ENCODE results near the gene XPO6. TPM values are rescaled to one million over a fixed set of nuclear protein-coding genes. Genes with fewer than 3 reads are reported as not detected.
"Not testable (repeated sequence)": the region's sequence is repeated elsewhere in the genome, so short reads cannot be mapped to it uniquely, and the experiment has no call there.

Gene XPO6
- total RNA-seq, 1 experiment from 2014 or later, result 135 TPM

GRCh38 chr16:28237754-28238357 lies 26.1 kb upstream of the XPO6 start:
- no peak for ATAC-seq
- no TSS peak for BruUV-seq (replicated peaks)
- in situ Hi-C loops (cut with HindIII; ENCODE audit: low pct_unique_long_range_greater_than_20kb, low sequenced_read_pairs) (no loop called here), intact Hi-C loops (cut with micrococcal nuclease; ENCODE audit: unreplicated experiment) (no loop called here)
- H3K4me1 ChIP-seq (ENCODE audit: control insufficient read depth, insufficient read depth, low read length), result no peaks in the 10 kb centered on the region
- no peaks in the 10 kb centered on the region for H3K27me3 ChIP-seq (ENCODE audit: control insufficient read depth, insufficient read depth, low read length)
- 0 out of 2 replicates have a peak, but pooled peaks cover 4% of the 10 kb centered on the region for H3K9me3 ChIP-seq (ENCODE audit: control insufficient read depth, insufficient read depth, low read depth, low read length)
- no peak overlapping the region for H3K27ac ChIP-seq (ENCODE audit: low read length)
- no peaks in the 10 kb centered on the region for H3K36me3 ChIP-seq (ENCODE audit: control insufficient read depth, insufficient read depth, low read length)
- ChIA-PET CTCF (no interaction called here), POLR2A (interaction anchor here (0.7 kb wide), 1 partner anchor 125 kb away, joined by 10 read pairs; no protein-coding TSS in a partner anchor)
- TF ChIP-seq TCF7L2 (IDR thresholded peaks at IDR 0.05; ENCODE audit: low read depth, low read length) (no peak), REST (IDR thresholded peaks at IDR 0.05; ENCODE audit: insufficient read depth in 1 of 2, low read depth in 2 of 2, low read length in 1 of 2) (no peak), SIN3A (IDR thresholded peaks at IDR 0.05; ENCODE audit: borderline replicate concordance, insufficient read depth, low read depth, low read length) (no peak), POLR2AphosphoS5 (IDR thresholded peaks at IDR 0.05; ENCODE audit: low read depth, low read length) (no peak)
- TF ChIP-seq, protein P1, sequence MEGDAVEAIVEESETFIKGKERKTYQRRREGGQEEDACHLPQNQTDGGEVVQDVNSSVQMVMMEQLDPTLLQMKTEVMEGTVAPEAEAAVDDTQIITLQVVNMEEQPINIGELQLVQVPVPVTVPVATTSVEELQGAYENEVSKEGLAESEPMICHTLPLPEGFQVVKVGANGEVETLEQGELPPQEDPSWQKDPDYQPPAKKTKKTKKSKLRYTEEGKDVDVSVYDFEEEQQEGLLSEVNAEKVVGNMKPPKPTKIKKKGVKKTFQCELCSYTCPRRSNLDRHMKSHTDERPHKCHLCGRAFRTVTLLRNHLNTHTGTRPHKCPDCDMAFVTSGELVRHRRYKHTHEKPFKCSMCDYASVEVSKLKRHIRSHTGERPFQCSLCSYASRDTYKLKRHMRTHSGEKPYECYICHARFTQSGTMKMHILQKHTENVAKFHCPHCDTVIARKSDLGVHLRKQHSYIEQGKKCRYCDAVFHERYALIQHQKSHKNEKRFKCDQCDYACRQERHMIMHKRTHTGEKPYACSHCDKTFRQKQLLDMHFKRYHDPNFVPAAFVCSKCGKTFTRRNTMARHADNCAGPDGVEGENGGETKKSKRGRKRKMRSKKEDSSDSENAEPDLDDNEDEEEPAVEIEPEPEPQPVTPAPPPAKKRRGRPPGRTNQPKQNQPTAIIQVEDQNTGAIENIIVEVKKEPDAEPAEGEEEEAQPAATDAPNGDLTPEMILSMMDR (IDR thresholded peaks at IDR 0.05), result no peak
- no peak overlapping the region for H3K4me3 ChIP-seq (ENCODE audit: low read depth in 2 of 2, low read length in 2 of 2)
- DNase-seq (ENCODE audit: low read depth, low spot score), result no peak

GRCh38 chr16:28231763-28232162 lies 20.0 kb upstream of the XPO6 start:
- BruUV-seq (replicated peaks), result no TSS peak
- intact Hi-C loops (cut with micrococcal nuclease; ENCODE audit: unreplicated experiment) (no loop called here), in situ Hi-C loops (cut with HindIII; ENCODE audit: low pct_unique_long_range_greater_than_20kb, low sequenced_read_pairs) (no loop called here)
- CTCF ChIA-PET, result no interaction called here
- Histone ChIP-seq H3K36me3 (ENCODE audit: control insufficient read depth, insufficient read depth, low read length) (no peaks in the 10 kb centered on the region), H3K4me3 (ENCODE audit: low read depth in 2 of 2, low read length in 2 of 2) (no peak overlapping the region), H3K4me1 (ENCODE audit: control insufficient read depth, insufficient read depth, low read length) (no peaks in the 10 kb centered on the region), H3K9me3 (ENCODE audit: control insufficient read depth, insufficient read depth, low read depth, low read length) (no peaks in the 10 kb centered on the region), H3K27ac (ENCODE audit: low read length) (no peak overlapping the region), H3K27me3 (ENCODE audit: control insufficient read depth, insufficient read depth, low read length) (no peaks in the 10 kb centered on the region)
- POLR2A ChIA-PET, result no interaction called here
- ATAC-seq (no peak), DNase-seq (ENCODE audit: low read depth, low spot score) (no peak)
- no peak for TF ChIP-seq REST (IDR thresholded peaks at IDR 0.05; ENCODE audit: insufficient read depth in 1 of 2, low read depth in 2 of 2, low read length in 1 of 2)
- TF ChIP-seq SIN3A (IDR thresholded peaks at IDR 0.05; ENCODE audit: borderline replicate concordance, insufficient read depth, low read depth, low read length), result no peak
- TF ChIP-seq TCF7L2 (IDR thresholded peaks at IDR 0.05; ENCODE audit: low read depth, low read length), result no peak
- no peak for TF ChIP-seq POLR2AphosphoS5 (IDR thresholded peaks at IDR 0.05; ENCODE audit: low read depth, low read length)
- TF ChIP-seq, protein P1 (IDR thresholded peaks at IDR 0.05), result no peak

GRCh38 chr16:28223909-28224308 lies 12.1 kb upstream of the XPO6 start:
- H3K4me3 ChIP-seq (ENCODE audit: low read depth in 2 of 2, low read length in 2 of 2); H3K4me1 ChIP-seq (ENCODE audit: control insufficient read depth, insufficient read depth, low read length); H3K36me3 ChIP-seq (ENCODE audit: control insufficient read depth, insufficient read depth, low read length); H3K27me3 ChIP-seq (ENCODE audit: control insufficient read depth, insufficient read depth, low read length); H3K27ac ChIP-seq (ENCODE audit: low read length); H3K9me3 ChIP-seq (ENCODE audit: control insufficient read depth, insufficient read depth, low read depth, low read length); ATAC-seq; POLR2A ChIA-PET; DNase-seq (ENCODE audit: low read depth, low spot score); CTCF ChIA-PET; intact Hi-C loops (cut with micrococcal nuclease; ENCODE audit: unreplicated experiment); BruUV-seq (replicated peaks); in situ Hi-C loops (cut with HindIII; ENCODE audit: low pct_unique_long_range_greater_than_20kb, low sequenced_read_pairs): not testable (repeated sequence)

All from Panc1 (cell line).